Neutrophil (primary cell): ENCODE measurements around the gene OSBPL3.

Experiments used
- H3K27ac ChIP-seq: fragments of 200-600 bp; sonication (generic); 2 replicates; pipeline ENCODE4 v1.5.1; 2016; ENCODE audit warnings: mild to moderate bottlenecking, moderate library complexity
- H3K27me3 ChIP-seq: fragments of 200-600 bp; sonication (generic); 2 replicates; pipeline ENCODE4 v1.6.0; 2016; ENCODE audit warnings: mild to moderate bottlenecking
- H3K36me3 ChIP-seq: fragments of 200-600 bp; sonication (generic); 2 replicates; pipeline ENCODE4 v1.5.1; 2017
- H3K4me1 ChIP-seq, 2 experiments: fragments of 200-600 bp in 1 of 2; sonication (generic) in 1 of 2; 1 replicate in 1 of 2; 2 replicates in 1 of 2; pipeline versions ENCODE4 v1.5.1 to v1.6.1; 2013 to 2016; ENCODE audit warnings: low read depth in 1 of 2, low read length in 1 of 2, mild to moderate bottlenecking in 1 of 2, moderate library complexity in 1 of 2; ENCODE audit not compliant: control insufficient read depth in 1 of 2, insufficient read depth in 1 of 2
- H3K4me3 ChIP-seq, 2 experiments: fragments of 200-600 bp in 1 of 2; sonication (generic) in 1 of 2; 1 replicate in 1 of 2; 2 replicates in 1 of 2; pipeline ENCODE4 v1.5.1; 2013 to 2016; ENCODE audit warnings: low read depth in 1 of 2, low read length in 1 of 2, mild to moderate bottlenecking in 1 of 2, moderate library complexity in 1 of 2
- H3K9me3 ChIP-seq: fragments of 200-600 bp; sonication (generic); 2 replicates; pipeline ENCODE4 v1.5.1; 2016
- TF ChIP-seq, protein P1 (sequence below): fragments of 200-600 bp; sonication (generic); IDR thresholded peaks from 2 replicates; pipeline ENCODE4 v1.5.1; 2016; ENCODE audit warnings: antibody characterized with exemption

Gene OSBPL3

DNA sequence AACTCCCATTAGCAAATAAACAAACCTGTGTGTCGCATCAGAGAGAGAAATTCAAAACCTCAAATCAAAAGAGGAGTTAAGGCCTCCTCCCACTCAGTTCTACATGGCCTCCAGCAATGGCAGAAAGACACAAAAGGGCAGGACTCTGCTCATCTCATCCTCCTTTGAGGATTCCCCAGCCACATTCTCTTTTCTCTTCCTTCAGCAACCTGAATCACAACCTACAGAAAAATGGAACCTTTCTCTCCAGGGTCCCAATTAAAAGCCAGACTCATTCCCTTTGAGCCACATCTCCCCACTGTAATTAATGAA is 7.9 kb downstream of the OSBPL3 start:
- H3K4me1 ChIP-seq: no peaks in the 10 kb centered on the region
- H3K27ac ChIP-seq: no peak overlapping the region
- no peaks in the 10 kb centered on the region for H3K36me3 ChIP-seq
- TF ChIP-seq, protein P1, sequence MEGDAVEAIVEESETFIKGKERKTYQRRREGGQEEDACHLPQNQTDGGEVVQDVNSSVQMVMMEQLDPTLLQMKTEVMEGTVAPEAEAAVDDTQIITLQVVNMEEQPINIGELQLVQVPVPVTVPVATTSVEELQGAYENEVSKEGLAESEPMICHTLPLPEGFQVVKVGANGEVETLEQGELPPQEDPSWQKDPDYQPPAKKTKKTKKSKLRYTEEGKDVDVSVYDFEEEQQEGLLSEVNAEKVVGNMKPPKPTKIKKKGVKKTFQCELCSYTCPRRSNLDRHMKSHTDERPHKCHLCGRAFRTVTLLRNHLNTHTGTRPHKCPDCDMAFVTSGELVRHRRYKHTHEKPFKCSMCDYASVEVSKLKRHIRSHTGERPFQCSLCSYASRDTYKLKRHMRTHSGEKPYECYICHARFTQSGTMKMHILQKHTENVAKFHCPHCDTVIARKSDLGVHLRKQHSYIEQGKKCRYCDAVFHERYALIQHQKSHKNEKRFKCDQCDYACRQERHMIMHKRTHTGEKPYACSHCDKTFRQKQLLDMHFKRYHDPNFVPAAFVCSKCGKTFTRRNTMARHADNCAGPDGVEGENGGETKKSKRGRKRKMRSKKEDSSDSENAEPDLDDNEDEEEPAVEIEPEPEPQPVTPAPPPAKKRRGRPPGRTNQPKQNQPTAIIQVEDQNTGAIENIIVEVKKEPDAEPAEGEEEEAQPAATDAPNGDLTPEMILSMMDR: no peak
- no peaks in the 10 kb centered on the region for H3K9me3 ChIP-seq
- peaks cover 25% of the 10 kb centered on the region for H3K27me3 ChIP-seq
- H3K4me3 ChIP-seq: no peak overlapping the region

DNA sequence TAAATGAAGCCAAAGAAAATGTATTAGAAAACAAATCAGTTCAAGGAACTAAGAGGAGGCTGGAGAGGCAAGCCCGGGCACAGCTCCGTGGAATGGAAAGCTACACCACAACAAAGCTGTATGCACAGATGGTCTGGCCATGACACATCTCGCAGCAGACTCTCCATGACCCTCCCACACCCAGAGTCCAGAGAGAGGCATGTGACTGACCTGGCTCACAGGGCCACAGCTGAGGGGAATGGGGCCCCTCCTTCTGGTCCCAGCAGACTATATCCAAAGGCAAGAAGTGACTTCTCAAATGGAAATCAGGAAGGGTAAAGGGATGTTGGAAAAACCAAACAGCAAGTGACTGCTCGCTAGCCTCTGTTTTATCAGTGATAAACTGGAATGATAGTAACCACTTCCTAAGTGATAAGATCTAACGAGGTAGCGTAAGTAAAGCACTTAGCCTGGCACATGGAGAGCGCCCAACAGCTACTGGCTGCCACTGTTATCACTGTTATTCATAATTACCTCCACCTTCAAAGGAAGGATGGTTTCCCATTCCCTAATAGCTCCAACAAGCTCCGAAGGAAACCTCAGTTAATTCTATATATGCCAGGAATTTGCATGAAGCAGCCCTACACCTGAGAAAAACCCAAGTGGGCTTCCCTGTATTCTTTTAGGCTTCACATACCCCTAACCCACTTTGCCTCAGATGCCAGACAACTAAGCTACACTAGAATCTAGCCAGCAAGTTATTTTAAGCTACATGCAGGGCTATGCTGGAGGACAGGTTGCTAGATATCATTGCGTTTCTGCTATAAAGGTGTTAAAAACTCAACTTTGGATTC is 8.4 kb downstream of the OSBPL3 start:
- H3K27me3 ChIP-seq: peaks cover 19% of the 10 kb centered on the region
- TF ChIP-seq, protein P1: no peak
- H3K4me1 ChIP-seq: no peaks in the 10 kb centered on the region
- no peaks in the 10 kb centered on the region for H3K9me3 ChIP-seq
- H3K4me3 ChIP-seq: no peak overlapping the region
- no peak overlapping the region for H3K27ac ChIP-seq
- no peaks in the 10 kb centered on the region for H3K36me3 ChIP-seq

DNA sequence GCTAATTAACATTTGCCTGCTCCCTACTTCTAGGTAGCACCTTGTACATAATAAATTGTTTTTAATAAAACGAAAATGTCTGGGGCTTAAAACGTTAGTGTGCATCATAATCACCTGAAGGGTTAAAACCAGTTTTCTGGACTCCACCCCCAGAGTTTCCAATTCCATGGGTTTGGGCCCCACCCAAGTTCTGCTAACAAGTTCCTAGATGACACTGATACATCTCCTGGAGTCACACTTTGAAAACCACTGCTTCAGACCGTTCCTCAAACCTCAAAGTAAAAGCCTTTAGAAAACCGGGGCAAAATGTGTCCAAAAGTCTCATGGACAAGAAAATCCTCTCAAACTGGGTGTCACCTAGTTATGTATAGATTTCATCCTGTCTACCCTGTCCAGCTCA is 9.3 kb downstream of the OSBPL3 start:
- no peaks in the 10 kb centered on the region for H3K9me3 ChIP-seq
- no peak overlapping the region for H3K4me3 ChIP-seq
- no peaks in the 10 kb centered on the region for H3K36me3 ChIP-seq
- peaks cover 19% of the 10 kb centered on the region for H3K27me3 ChIP-seq
- TF ChIP-seq, protein P1: no peak
- H3K4me1 ChIP-seq: no peaks in the 10 kb centered on the region
- no peak overlapping the region for H3K27ac ChIP-seq

DNA sequence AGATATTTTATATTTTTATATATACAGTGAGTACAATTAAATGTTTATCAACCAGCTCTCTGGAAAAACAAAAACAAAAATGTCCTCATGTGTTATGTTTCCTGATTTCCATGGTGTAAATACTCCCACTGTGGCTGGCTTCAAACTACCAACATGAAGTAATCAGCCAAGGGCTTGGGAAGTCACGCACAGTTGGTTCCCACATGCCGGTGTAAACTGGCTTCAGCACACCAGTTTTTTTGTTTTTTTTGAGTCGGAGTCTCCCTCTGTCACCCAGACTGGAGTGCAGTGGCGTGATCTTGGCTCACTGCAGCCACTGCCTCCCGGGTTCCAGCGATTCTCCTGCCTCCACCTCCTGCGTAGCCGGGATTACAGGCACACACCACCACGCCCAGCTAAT is 11.8 kb downstream of the OSBPL3 start:
- Histone ChIP-seq H3K27me3 (peaks cover 10% of the 10 kb centered on the region), H3K4me1 (no peaks in the 10 kb centered on the region), H3K4me3 (no peak overlapping the region), H3K27ac (no peak overlapping the region), H3K9me3 (no peaks in the 10 kb centered on the region), H3K36me3 (no peaks in the 10 kb centered on the region)
- TF ChIP-seq, protein P1: no peak

DNA sequence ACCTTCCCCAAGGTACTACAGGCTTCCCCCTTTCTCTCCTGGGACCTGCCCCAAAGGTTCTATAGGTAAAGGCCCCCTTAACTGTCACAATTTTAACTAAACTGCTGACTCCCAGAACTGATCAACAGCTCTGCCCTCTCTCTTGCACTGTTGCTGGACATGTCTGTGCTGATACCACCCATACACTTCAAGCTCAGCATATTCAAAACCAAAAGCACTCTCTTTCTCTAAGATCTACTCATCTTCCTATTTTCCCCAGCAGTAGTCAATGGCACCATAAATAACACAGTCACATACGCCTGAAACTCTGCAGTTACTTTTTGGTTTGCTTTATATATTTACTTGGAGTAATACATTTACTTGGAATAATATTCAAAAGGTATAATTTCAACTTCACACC is 12.3 kb downstream of the OSBPL3 start:
- Histone ChIP-seq H3K27me3 (peaks cover 10% of the 10 kb centered on the region), H3K4me3 (no peak overlapping the region), H3K36me3 (no peaks in the 10 kb centered on the region), H3K9me3 (no peaks in the 10 kb centered on the region), H3K27ac (no peak overlapping the region), H3K4me1 (no peaks in the 10 kb centered on the region)
- TF ChIP-seq, protein P1: no peak
